ENCODE measurements around the gene DAND5. TPM values are rescaled to one million over a fixed set of nuclear protein-coding genes. Genes with fewer than 3 reads are reported as not detected.

The DAND5 gene
- total and polyA plus RNA-seq, 10 of the 15 experiments (the other 5 are each of a cell fraction or from before 2014, with no cell fraction given), result 0.06 to 0.15 (median 0.12) TPM; not detected in 5

- H3K36me3 ChIP-seq (ENCODE audit: control insufficient read depth in 2 of 2, insufficient read depth in 2 of 2, low read length in 1 of 2), result peaks cover 33 to 38% of the 10 kb centered on the region in 2 experiments
- peaks cover 50% of the 10 kb centered on the region for H3K4me1 ChIP-seq (ENCODE audit: control insufficient read depth, insufficient read depth, low read length)
- H4K20me1 ChIP-seq (ENCODE audit: control insufficient read depth, insufficient read depth), result peaks cover 8% of the 10 kb centered on the region; the same call in 1 of the 2 replicates
- FAIRE-seq (no peak), DNase-seq (ENCODE audit: low read depth, low spot score) (no peak), ATAC-seq (no peak)
- BruUV-seq (replicated peaks), result no TSS peak
- H3K27ac ChIP-seq (ENCODE audit: control insufficient read depth, insufficient read depth), result peak overlapping the region; percentile 72
- POLR2A ChIA-PET, result interaction anchor here (0.6 to 2.0 kb wide), 3 partner anchors 8 to 25 kb away, joined by 3 to 9 read pairs (median 6); partner anchors contain the start of gene FARSA
- H3K79me2 ChIP-seq (ENCODE audit: control insufficient read depth, insufficient read depth, low read length), result peaks cover 67% of the 10 kb centered on the region
- CTCF ChIA-PET, result interaction anchor here (0.7 kb wide), 1 partner anchor 59 kb away, joined by 3 read pairs; no protein-coding TSS in a partner anchor
- no peak overlapping the region for H2AFZ ChIP-seq (ENCODE audit: control insufficient read depth, low read depth, low read length)
- intact Hi-C loops (cut with micrococcal nuclease; ENCODE audit: unreplicated experiment) (no loop called here), in situ Hi-C loops (cut with MboI) (no loop called here)
- H3K4me3 ChIP-seq, result peak overlapping the region; percentile 54; the same call in 1 of the 2 replicates
- no peaks in the 10 kb centered on the region for H3K9me3 ChIP-seq (replicated peaks; ENCODE audit: control insufficient read depth, insufficient read depth, low read length)
- WGBS (ENCODE audit: insufficient coverage, insufficient replicate concordance, low lambda C conversion rate, missing lambda C conversion rate), result 0% methylated on average over 2 of the region's 2 CpGs
- H3K4me2 ChIP-seq (ENCODE audit: control insufficient read depth, insufficient read depth), result peak overlapping the region; percentile 38; the same call in 1 of the 2 replicates
- peak overlapping the region; percentile 0; the same call in 1 of the 2 replicates for H3K9ac ChIP-seq (ENCODE audit: control insufficient read depth, insufficient read depth, low read length)
- SMC1A ChIA-PET (ENCODE audit: uncharacterized antibody, unreplicated experiment), result no interaction called here
- RAD21 ChIA-PET (ENCODE audit: unreplicated experiment), result no interaction called here
- no peaks in the 10 kb centered on the region for H3K27me3 ChIP-seq (replicated peaks in 1 of 2; ENCODE audit: control insufficient read depth in 2 of 2, insufficient read depth in 2 of 2, low read length in 1 of 2)
- no peak for TF ChIP-seq JUNB (IDR thresholded peaks at IDR 0.05)
- no peak for TF ChIP-seq EZH2 (IDR thresholded peaks at IDR 0.05; ENCODE audit: borderline replicate concordance, control insufficient read depth, low read depth, low read length)
- no peak for TF ChIP-seq SRF (IDR thresholded peaks at IDR 0.05; ENCODE audit: low read depth in 2 of 2, low read length in 2 of 2)
- no peak for TF ChIP-seq MEF2B (IDR thresholded peaks at IDR 0.05; ENCODE audit: partially characterized antibody, poor library complexity, severe bottlenecking)
- TF ChIP-seq USF2 (IDR thresholded peaks at IDR 0.05; ENCODE audit: borderline replicate concordance, low read depth, low read length), result no peak
- TF ChIP-seq RELB (IDR thresholded peaks at IDR 0.05; ENCODE audit: low read depth), result no peak
- no peak for TF ChIP-seq USF1 (IDR thresholded peaks at IDR 0.05; ENCODE audit: borderline replicate concordance, extremely low read length, insufficient read depth, low read depth, low read length)
- TF ChIP-seq HDAC6 (IDR thresholded peaks at IDR 0.05; ENCODE audit: unreplicated experiment), result no peak
- no peak for TF ChIP-seq NR2F1 (conservative IDR thresholded peaks at IDR 0.05)
- no peak for TF ChIP-seq RBBP5 (conservative IDR thresholded peaks at IDR 0.05)
- no peak for TF ChIP-seq CEBPZ (IDR thresholded peaks at IDR 0.05; ENCODE audit: low read depth, low read length)
- no peak for TF ChIP-seq IRF4 (IDR thresholded peaks at IDR 0.05; ENCODE audit: low read depth, low read length)
- TF ChIP-seq NR2C2 (IDR thresholded peaks at IDR 0.05; ENCODE audit: borderline replicate concordance, control insufficient read depth, insufficient read length, low read depth), result no peak
Measured at GRCh38 chr19:12944104-12944674, 25.2 kb upstream of the DAND5 start.

Data from GM12878 (cell line).